ENCODE data around the gene POU6F1. TPM values are rescaled to one million over a fixed set of nuclear protein-coding genes. Genes with fewer than 3 reads are reported as not detected.

The POU6F1 gene
- total RNA-seq, 1 donor from 2014 or later = 5.1 TPM

GRCh38 chr12:51198568-51199365 is 19.1 kb downstream of the POU6F1 start:
- no peak for DNase-seq (ENCODE audit: low read depth)

GRCh38 chr12:51197736-51198567 is 19.9 kb downstream of the POU6F1 start:
- no peak for DNase-seq (ENCODE audit: low read depth)

DNA sequence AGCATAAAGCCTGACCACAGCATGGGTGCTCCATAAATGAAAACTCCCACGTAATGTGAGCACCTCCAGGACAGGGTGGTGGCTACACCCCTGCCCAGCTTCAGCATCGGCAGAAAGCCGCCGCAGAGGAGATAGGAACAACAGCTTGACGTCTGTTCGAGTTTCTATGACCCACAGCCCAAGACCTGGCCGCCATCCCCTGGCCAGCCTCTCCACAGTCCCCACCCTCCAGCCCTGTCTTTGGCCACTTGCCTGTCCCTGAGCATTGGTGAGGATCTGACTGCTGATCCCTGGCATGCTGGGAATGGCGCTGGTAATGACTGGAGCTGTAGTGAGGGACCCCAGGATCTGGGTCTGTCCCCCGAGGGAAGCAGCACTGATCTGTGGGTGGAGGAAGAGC is 21.3 kb downstream of the POU6F1 start:
- DNase-seq (ENCODE audit: low read depth) = no peak

- DNase-seq (ENCODE audit: low read depth) = no peak
Observed at GRCh38 chr12:51195841-51196240, 22.0 kb downstream of the POU6F1 start.

GRCh38 chr12:51192284-51192671 is 25.6 kb downstream of the POU6F1 start:
- DNase-seq (ENCODE audit: low read depth) = peak; percentile 68

DNA sequence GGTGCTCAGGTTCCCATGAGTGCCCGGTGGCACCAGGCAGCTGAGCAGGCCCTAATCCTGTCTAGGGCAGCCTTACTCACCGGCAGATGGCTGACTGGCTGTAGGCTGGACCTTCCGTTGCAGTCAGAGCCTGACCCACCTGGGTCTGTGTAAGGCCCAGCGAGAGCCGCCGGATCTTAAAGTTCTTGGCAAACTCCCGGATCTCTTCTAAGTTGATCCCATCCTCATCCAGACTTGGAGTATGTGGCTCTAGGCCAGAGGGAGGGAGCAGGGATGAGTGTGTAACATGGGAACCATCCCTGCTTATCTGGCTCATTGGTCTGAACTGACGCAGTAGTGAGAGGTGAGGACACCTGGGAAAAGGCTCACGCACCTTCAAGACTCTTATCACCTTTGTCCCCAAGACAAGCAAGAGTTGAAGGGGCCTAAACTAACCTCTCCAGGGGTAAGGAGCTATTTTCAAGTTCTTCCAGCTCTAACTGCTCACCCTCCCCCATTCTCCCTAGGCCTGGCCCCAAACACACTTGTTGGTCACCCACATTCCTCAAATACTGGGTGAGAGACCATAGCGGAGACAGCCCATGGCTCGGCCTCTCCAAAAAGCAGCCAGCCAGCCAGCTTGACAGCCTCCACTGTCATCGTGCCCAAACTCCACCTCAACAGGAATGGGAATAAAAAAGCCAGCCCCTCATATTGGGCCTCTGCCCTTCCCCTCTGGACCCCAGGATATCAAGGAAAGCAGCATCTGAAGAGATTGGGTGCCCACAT is 26.2 kb downstream of the POU6F1 start:
- DNase-seq (ENCODE audit: low read depth) = no peak

GRCh38 chr12:51190820-51191219 is 27.0 kb downstream of the POU6F1 start:
- peak; percentile 34 for DNase-seq (ENCODE audit: low read depth)

DNA sequence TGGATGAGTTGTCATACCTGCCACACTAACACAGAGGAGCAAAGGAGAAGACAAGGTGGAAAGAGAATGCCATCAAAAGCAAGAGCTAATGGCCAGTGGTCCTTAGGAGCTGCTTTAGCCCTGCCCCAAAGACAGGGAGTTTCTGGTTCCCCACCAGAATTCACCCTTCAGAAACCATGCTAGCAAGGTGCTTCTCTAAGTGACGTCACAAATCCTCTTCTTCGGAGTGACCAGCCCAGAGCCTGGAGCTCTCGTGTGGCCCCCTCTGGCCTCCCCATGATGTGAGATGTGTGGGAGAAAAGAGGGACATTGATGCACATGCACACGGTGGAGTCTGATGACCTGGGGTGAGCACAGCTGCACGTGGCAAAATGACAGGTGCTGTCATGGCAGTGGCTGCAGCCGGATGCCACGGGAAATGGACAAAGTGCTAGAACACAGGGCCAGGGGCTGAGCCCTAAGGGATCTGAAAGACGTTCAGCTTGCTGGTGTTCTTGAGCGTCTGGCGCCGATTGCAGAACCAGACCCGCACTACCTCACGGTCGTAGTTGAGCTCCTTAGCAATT is 28.0 kb downstream of the POU6F1 start:
- peak; percentile 53 for DNase-seq (ENCODE audit: low read depth)

DNA sequence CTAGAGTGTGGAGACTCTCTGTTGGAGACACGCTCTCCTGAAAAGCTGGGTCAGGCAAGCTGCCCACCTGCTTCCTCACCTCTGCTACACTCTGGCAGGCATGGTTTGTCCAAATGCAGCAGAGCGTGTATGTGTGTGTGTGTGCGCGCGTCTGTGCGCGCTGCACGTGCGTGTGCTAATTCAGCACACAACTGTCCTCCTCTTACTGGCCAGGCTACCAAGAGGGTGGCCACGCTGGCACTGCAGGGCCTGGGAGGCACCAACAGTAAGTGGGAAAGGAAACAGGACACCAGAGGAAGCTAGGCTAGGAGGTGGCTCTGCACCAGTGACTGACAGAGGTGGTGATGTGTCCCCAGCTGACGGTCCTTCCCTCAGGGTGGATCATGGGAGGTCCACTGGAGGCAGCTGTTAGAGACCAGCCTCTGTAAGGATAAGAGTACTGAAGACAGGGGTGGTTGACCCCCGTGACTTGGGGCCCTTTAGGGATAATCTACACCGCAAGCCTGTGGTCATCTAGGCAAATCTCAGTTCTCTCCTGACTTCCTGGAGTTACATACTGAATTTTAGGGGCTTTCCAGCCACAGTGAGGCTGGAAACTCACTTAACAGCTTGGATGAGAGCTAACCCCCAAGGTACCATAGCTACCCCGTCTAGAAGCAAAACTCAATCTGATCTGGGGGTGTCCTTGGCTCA is 29.4 kb downstream of the POU6F1 start:
- DNase-seq (ENCODE audit: low read depth) = peak; percentile 90

DNA sequence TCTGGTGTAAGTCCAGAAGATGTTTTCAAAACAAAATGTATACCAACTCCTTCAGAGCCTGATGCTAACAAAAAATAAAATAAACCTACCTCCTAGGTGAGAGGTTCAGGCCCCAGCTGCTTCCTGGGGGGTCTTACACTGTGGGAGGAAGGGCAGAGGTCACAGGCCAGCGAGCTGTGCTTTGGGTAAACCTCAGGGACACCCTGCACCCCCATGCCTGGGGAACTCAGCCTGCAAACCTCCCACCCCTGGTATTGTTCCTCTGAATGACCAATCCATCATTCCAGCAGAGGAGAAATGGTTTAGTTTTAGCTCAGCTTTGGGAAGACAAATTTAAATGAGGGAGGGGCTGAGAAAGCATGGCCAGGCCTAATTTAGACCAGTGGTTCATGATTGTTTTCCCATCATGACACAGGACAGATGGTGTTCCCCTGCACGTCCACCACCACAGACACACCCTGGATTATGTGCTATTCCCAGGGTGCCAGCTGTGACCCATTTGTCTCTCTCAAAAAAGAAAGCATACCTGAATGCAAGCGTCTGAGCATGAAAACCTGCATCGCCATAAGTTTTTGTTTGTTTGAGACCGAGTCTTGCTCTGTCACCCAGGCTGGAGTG is 30.4 kb downstream of the POU6F1 start:
- peak; percentile 96 for DNase-seq (ENCODE audit: low read depth)

GRCh38 chr12:51186465-51187085 is 31.3 kb downstream of the POU6F1 start:
- peak; percentile 55 for DNase-seq (ENCODE audit: low read depth)

DNA sequence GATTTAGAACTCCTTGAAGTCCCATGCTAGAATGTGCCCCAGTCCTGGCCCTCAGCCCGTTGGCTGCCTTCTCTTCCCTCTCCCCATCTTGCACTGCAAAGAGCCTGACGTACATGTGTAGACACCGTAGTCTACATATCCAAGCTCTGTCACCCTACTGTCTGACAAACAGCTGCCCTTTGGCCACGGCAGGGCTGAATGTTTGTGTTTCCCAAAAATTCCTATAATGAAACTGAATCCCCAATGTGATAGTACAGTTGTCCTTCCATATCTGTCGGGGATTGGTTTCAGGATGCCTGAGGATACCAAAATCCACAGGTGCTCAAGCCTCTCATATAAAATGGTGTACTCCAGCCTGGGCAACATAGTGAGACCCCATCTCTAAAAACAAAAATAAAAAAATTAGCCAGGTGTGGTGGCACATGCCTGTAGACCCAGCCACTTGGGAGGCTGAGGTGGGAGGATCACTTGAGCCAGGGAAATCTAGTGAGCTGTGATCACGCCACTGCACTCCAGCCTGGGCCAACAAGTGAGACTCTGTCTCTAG is 32.6 kb downstream of the POU6F1 start:
- peak; percentile 63 for DNase-seq (ENCODE audit: low read depth)

- peak; percentile 99 for DNase-seq (ENCODE audit: low read depth)
Observed at GRCh38 chr12:51183816-51184215, 34.0 kb downstream of the POU6F1 start.

GRCh38 chr12:51183349-51183748 is 34.5 kb downstream of the POU6F1 start:
- peak; percentile 43 for DNase-seq (ENCODE audit: low read depth)

DNA sequence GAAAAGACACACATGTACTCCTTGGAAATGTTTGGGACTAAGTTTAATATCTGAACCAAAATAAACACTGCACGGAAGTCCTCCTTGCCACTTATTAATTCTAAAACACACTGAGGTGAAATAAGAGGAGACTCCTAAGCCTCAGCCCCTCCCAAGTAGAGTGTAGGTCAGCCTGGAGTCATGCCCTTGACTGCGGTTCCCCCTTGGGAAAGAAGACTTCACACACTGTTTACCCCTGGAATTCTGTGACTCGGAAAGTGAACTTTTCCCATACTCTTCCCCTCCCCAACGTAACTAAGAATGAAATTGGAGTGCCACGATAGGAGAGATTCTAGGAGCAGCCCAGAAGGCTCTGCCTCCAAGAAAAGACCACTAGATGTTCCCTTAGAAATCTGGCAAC is 36.3 kb downstream of the POU6F1 start:
- DNase-seq (ENCODE audit: low read depth) = peak; percentile 57

GRCh38 chr12:51177897-51178296 is 40.0 kb downstream of the POU6F1 start:
- no peak for DNase-seq (ENCODE audit: low read depth)

- DNase-seq (ENCODE audit: low read depth) = no peak
Observed at GRCh38 chr12:51174501-51174900, 43.4 kb downstream of the POU6F1 start.

DNA sequence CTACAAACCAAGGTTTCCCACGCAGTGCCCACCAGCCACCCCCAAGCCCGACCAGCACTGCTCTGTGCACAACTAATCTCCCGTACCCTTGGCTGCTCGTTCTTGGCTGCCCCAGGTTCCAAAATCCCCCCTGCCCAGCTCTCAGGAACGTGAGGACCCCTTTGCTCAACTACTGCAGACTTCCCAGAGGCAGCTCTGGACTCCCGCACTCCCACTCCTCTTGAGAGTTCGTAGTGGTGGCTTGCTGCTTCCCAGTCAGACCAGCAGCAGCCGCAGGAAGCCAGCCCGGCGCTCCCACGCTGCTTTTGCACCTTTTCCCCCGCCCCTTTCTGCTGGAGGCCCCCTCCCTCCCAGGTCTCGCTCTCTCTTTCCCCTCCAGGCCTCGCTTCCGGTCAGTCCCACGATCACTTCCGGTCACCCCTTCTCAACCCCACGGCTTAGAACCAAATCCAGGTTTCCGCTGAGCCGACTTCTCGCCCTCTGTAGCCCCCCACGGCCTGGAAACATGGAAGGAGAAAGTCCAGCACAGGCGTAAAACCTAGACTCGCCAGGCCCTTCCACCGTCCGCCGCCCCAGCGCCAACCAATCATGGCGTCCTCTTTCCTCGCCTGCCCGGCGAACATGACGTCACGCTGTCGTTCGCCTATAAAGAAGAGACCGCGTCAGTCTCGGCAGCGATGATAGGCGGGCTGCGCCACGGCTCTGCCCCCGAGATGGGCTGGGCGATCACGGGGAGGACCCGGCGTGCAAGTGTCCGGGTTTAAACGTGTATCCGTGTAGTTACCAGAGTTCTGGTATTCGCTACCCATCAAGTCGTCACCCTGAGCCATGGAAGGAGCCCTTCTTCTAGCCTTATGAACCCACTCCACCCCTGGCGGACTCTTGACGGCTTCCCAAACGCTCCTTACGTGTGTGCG is 45.1 kb downstream of the POU6F1 start, which contains the start of gene TFCP2:
TFCP2 (minus strand) TSS at position 621 of the 917 bp plus-strand sequence. CDS start 713 bp downstream, outside the sequence.
- DNase-seq (ENCODE audit: low read depth) = peak; percentile 97

Data from myocyte (in vitro differentiated cells).